Glomerular visceral epithelial cell (primary cell): ENCODE measurements around the gene NOP53.
"Not testable (repeated sequence)": the region's sequence is repeated elsewhere in the genome, so short reads cannot be mapped to it uniquely, and the experiment has no call there.

Experiments
- DNase-seq: peaks from one replicate; pipeline ENCODE4 v3.0.0-alpha.2; 2016; ENCODE audit errors: extremely low spot score

NOP53 gene

DNA sequence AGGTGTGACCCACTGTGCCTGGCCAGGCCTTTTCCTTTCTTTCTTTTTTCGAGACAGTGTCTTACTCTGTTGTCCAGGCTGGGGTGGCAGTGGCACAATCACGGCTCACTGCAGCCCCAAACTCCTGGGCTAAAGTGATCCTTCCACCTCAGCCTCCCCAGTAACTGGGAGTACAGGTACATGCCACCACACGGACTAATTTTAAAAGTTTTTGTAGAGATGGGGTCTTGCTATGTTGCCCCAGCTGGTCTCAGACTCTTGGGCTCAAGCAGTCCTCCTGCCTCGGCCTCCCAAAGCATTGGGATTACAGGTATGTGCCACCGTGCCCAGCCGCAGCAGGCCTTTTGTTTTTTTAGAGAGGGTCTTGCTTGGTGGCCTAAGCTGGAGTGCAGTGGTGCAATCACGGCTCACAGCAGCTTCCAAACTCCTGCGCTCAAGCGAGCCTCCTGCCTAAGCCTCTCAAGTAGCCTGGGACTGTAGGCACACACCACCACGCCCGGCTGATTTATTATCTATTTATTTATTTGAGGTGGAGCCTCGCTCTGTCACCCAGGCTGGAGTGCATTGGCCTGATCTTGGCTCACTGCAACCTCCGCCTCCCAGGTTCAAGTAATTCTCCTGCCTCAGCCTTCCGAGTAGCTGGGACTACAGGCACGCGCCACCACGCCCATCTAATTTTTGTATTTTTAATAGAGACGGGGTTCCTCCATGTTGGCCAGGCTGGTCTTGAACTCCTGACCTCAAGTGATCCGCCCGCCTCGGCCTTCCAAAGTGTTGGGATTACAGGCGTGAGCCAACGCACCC, 32.1 kb downstream of the NOP53 start:
- DNase-seq = not testable (repeated sequence)

DNA sequence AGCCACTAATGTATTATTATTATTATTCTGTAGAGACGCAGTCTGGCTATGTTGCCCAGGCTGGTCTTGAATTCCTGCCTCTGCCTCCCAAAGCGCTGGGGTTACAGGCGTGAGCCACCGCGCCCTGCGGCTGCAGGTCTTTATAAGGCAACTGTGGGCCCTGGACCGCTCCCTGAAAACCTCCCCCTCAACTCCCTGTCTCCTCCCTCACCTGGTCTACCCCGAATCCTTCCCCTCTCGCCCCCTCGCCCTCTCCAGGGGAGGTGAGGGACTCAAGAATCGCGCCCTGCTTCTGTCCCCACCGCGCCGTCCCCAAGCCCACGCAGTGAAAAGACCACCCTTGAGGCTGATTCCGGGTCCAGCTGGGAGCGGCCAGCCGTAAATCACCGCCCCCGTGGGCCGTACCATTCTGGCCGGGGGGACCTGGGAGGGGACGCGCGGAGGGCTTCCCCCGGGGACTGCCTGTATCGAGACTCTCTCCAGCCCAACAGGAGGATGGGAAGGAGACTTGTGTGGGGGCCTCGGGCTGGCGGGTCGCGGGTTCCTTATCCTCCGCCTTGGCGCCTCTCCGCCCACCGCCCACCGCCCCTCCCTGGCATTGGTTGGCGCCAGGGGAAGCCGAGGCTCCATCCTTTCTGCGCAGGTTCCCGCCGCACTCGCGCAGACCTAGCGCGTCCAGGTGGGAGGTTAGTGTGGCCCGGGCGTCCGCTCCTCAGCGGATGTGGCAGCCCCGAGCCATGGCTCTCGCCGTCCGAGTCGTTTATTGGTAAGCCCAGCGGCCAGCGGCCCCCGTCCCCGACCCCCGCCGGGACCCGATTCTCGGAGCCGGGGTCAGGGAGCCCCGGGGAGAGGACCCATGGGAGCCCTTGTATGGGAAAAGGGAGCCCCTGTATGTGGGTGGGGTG, 33.0 kb downstream of the NOP53 start, which contains the start of gene SELENOW:
SELENOW (plus strand) TSS at position 655 of the 905 bp plus-strand sequence; CDS start at position 738, 83 bp downstream.
- peak; percentile 81 for DNase-seq

GRCh38 chr19:47778954-47779351, 33.6 kb downstream of the NOP53 start:
- DNase-seq = no peak

DNA sequence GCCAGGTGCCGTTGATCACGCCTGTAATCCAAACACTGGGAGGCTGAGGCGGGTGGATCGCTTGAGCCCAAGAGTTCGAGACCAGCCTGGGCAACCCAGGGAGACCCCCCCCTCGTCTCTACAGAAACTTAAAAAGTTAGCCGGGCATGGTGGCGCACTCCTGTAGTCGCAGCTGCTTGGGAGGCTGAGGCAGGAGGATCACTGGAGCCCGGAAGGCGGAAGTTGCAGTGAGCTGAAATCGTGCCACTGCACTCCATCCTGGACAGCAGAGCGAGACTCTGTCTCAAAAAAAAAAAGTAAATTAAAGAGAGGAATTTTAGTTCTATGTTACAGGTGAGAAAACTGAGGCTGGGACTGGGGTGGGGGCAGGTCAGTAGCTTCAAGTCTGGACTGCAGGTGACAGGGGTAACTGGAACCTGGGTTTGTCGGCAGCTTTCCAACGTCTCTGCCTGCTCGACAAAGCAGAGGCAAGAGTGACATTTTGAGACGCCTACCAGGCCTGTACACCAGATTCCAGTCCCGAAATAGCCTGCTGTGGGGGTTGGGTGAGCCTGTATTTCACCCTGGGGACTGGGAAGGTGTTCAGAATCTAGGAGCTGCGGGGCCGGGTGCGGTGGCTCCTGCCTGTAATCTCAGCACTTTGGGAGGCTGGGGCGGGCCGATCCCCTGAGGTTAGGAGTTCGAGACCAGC, 34.3 kb downstream of the NOP53 start:
- no peak for DNase-seq

DNA sequence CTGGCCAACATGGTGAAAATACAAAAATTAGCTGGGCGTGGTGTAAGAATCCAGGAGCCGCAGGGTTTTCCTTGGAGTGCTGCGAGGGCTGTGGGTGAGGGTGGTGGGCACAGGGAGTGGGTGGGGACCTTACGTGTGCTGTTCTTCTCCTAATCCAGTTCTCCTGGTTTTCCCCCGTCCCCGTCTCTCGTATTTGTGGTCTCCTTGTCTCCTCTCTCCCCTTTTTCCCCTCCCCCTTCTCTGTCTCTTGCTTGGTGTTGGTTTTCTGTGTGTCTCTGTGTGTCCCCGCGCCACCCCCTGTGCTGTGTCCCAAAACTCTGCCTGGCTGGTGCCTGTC, 34.8 kb downstream of the NOP53 start:
- DNase-seq = no peak

DNA sequence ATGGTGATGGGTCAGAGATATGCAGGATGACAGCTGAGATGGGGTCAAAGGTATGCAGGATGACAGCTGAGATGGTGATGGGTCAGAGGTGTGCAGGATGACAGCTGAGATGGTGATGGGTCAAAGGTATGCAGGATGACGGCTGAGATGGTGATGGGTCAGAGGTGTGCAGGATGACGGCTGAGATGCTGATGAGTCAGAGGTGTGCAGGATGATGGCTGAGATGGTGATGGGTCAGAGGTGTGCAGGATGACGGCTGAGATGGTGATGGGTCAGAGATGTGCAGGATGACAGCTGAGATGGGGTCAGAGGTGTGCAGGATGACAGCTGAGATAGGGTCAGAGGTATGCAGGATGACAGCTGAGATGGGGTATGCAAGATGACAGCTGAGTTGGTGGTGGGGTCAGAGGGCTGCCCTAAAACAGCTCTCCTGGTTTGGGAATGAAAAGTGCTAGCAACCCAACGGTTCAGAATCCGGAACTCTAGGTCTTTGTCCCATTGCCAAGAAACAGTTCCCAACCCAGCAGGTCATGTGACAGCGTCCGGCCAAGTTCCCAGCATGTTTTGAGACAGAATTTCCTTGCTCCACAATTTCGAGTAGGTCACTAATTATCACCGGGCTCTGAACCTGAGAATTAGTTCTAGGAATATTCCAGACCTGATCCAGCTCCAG, 36.4 kb downstream of the NOP53 start:
- DNase-seq = no peak

- no peak for DNase-seq
Measured at GRCh38 chr19:47786566-47786965, 41.2 kb downstream of the NOP53 start.

- not testable (repeated sequence) for DNase-seq
Measured at GRCh38 chr19:47787307-47787706, 42.0 kb downstream of the NOP53 start.

DNA sequence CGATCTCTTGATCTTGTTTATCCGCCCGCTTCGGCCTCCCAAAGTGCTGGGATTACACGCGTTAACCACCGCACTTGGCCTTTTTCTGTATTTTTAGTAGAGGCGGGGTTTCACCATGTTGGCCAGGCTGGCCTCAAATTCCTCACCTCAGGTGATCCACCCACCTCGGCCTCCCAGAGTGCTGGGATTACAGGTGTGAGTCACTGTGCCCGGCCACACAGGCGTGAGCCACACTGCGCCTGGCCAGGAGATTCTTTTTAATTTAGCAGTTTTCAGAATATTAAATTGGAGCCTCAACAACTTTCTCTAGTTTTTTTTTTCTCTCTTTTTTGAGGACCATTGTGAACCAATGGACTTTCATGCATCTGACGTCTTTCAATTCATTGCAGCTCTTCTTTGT, 44.5 kb downstream of the NOP53 start:
- not testable (repeated sequence) for DNase-seq

DNA sequence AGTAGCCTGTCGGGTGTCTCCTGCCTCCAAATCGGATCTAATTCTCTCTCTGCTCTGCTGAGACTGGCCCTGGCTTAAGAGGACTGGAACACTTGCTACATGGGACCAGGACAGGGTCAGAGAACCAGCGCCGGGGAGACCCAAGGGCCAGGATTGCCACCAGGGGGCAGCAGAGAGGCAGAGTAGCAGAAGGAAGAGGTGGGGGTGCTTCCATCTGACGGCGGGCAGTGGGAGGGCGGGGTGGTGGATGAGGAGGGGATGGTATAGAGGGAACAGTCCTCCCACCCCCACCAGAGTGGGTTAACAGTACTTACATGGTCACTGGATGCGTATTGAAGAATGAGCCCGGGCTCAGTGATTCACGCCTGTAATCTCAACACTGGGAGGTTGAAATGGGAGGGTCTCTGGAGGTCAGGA, 45.1 kb downstream of the NOP53 start:
- DNase-seq = peak; percentile 68

GRCh38 chr19:47792616-47793015, 47.3 kb downstream of the NOP53 start:
- no peak for DNase-seq

DNA sequence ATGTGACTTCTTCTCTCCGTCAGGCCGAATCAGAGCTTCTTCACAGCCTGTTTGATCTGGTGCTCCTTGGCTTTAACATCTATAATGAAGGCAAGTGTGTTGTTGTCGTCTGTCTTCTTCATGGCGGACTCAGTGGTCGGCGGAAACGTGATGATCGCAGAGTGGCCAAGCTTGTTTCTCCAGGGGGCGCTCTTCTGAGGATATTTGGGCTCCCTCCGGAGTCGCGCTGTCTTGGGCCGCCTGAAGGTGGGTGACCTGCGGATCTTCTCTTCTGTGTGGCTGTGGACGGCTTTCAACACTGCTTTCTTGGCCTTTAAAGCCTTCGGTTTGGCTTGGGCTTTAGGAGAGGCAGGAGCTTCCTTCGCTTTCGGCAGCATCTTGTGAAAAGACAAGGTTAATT, 49.2 kb downstream of the NOP53 start:
- no peak for DNase-seq

GRCh38 chr19:47796785-47797184, 51.4 kb downstream of the NOP53 start:
- DNase-seq = no peak

GRCh38 chr19:47797996-47798903, 52.9 kb downstream of the NOP53 start:
- no peak for DNase-seq

- DNase-seq = no peak
Measured at GRCh38 chr19:47798904-47799266, 53.5 kb downstream of the NOP53 start.

DNA sequence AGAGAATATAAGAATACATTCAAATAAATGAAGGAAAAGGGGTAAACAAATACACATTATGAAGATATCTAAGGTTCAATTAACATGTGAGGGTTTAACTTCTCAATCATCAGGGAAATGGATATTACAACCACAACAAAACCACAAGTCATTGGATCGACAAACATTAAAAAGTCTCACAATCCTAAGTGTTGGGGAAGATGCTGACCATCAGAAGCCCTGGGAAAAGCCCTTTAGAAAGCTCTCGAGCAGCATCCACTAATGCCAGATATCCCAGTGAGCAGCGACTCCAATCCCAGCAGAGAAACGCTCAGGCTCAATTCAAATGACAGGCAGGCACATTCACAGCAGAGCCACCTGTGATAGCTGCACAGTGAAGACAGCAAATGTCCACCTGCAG, 55.9 kb downstream of the NOP53 start:
- no peak for DNase-seq

- no peak for DNase-seq
Measured at GRCh38 chr19:47802521-47803043, 57.2 kb downstream of the NOP53 start.

DNA sequence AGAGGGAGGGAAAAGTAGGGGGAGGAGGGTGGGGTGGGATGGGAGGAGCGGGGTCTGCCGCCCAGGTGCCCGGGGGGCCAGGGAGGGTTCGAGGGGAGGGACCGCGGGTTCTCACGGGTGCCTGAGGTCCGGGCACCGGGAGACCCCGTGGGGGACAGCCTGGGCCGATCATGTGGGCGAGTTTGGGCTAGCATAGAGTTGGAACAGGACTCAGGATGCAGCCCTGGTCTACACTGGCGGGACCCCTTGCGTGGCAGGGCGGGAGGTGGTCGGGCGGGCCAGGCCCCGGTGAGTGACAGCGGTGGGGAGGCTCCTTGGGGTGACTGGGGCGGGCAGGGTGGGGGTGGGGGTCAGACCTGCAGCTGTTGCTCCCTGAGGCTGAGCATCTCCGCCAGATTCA, 57.8 kb downstream of the NOP53 start:
- not testable (repeated sequence) for DNase-seq

- DNase-seq = not testable (repeated sequence)
Measured at GRCh38 chr19:47803671-47804070, 58.3 kb downstream of the NOP53 start.

DNA sequence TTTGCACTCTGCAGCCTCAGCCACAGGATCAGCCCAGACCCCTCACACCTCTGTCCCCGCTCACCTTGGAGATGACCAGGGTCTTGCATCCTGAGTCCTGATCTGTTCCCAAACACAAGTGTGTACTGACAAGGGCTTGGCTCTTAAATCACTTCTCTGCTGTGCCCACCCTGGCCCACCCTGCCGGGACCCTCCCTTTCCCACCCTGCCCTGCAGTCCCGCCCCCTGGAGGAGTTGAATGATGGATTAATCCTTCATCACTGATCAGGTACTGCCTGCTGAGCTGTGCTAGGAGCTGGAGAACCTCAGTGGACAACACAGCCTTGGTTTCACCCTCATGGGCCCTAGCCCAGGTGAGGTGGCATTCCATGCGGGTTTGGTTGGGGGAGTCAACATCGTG, 59.1 kb downstream of the NOP53 start, which contains the start of gene TPRX1:
TPRX1 (minus strand) TSS at position 101 of the 400 bp plus-strand sequence; CDS start at position 89, 12 bp downstream.
- DNase-seq = not testable (repeated sequence)
